ENCODE measurements around the gene KRTAP5-1. TPM values are rescaled to one million over a fixed set of nuclear protein-coding genes. Genes with fewer than 3 reads are reported as not detected.
"Not testable (repeated sequence)": the region's sequence is repeated elsewhere in the genome, so short reads cannot be mapped to it uniquely, and the experiment has no call there.

Gene KRTAP5-1
- total RNA-seq, 2 experiments from 2014 or later = not detected

DNA sequence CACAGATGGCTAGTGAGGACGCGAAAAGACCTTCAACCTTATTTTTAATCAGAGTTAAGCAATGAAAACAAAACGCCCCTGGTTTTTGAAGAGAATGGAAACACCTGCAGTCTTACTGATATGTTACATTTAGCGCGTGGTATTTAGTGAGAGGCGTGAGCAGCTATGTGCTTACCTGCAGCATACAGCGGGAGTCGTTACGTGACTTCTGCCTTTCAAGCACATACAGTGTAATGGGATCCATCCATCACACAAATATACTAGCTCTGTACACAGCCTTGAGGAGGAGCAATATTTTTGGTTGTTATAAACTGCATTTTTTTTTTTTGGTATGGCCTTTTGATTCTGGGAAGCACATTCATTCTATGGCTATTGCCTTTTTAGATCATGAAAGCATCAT, 7.5 kb upstream of the KRTAP5-1 start:
- ChIA-PET CTCF (ENCODE audit: unreplicated experiment) (interaction anchor here (0.5 kb wide), 1 partner anchor 60 kb away, joined by 3 read pairs; no protein-coding TSS in a partner anchor), POLR2A (no interaction called here)
- H3K9me3 ChIP-seq (ENCODE audit: low read length) = no peaks in the 10 kb centered on the region
- no peaks in the 10 kb centered on the region for H3K4me1 ChIP-seq (ENCODE audit: insufficient read depth, low read length, poor library complexity, severe bottlenecking)
- DNase-seq (ENCODE audit: low spot score) = no peak
- no peak overlapping the region for H3K4me2 ChIP-seq (ENCODE audit: low read length)
- H4K20me1 ChIP-seq (ENCODE audit: insufficient read depth, low read length) = no peaks in the 10 kb centered on the region
- H3K79me2 ChIP-seq (ENCODE audit: insufficient read depth, low read depth, low read length) = no peaks in the 10 kb centered on the region
- H2AFZ ChIP-seq (ENCODE audit: low read length) = no peak overlapping the region
- H3K27ac ChIP-seq (ENCODE audit: low read depth, low read length, poor library complexity, severe bottlenecking) = no peak overlapping the region
- BruUV-seq (replicated peaks) = no TSS peak
- no peak overlapping the region for H3K4me3 ChIP-seq (ENCODE audit: low read depth, low read length, poor library complexity, severe bottlenecking)
- no peaks in the 10 kb centered on the region for H3K9me2 ChIP-seq (ENCODE audit: insufficient read depth, low read length)
- TF ChIP-seq, protein P1, sequence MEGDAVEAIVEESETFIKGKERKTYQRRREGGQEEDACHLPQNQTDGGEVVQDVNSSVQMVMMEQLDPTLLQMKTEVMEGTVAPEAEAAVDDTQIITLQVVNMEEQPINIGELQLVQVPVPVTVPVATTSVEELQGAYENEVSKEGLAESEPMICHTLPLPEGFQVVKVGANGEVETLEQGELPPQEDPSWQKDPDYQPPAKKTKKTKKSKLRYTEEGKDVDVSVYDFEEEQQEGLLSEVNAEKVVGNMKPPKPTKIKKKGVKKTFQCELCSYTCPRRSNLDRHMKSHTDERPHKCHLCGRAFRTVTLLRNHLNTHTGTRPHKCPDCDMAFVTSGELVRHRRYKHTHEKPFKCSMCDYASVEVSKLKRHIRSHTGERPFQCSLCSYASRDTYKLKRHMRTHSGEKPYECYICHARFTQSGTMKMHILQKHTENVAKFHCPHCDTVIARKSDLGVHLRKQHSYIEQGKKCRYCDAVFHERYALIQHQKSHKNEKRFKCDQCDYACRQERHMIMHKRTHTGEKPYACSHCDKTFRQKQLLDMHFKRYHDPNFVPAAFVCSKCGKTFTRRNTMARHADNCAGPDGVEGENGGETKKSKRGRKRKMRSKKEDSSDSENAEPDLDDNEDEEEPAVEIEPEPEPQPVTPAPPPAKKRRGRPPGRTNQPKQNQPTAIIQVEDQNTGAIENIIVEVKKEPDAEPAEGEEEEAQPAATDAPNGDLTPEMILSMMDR (conservative IDR thresholded peaks at IDR 0.05; ENCODE audit: low read length) = no peak
- TF ChIP-seq EZH2phosphoT487 (IDR thresholded peaks at IDR 0.05; ENCODE audit: borderline replicate concordance, low read depth, low read length) = no peak
- H3K36me3 ChIP-seq (ENCODE audit: insufficient read depth, low read length) = no peaks in the 10 kb centered on the region
- intact Hi-C loops (cut with micrococcal nuclease; ENCODE audit: unreplicated experiment) = no loop called here

DNA sequence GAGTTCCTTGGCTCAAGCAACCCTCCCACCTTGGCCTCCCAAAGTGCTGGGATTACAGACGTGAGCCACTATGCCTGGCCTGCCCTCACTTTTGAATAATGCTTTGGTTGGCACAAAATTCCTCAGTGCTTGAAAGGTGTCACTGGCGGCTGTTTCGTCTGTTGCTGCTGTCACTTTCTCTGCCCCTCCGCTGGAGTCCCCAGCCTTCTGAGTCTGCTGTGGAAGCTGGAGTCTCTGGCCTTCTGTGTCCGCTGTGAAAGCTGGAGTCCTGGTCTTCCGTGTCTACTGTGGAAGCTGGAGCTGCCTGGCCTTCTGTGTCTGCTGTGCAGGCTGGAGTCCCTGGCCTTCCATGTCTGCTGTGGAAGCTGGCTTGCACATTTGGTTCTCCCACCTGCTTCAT, 4.9 kb upstream of the KRTAP5-1 start:
- Histone ChIP-seq H4K20me1 (ENCODE audit: insufficient read depth, low read length) (no peaks in the 10 kb centered on the region), H3K9me2 (ENCODE audit: insufficient read depth, low read length) (no peaks in the 10 kb centered on the region), H3K4me3 (ENCODE audit: low read depth, low read length, poor library complexity, severe bottlenecking) (no peak overlapping the region), H3K79me2 (ENCODE audit: insufficient read depth, low read depth, low read length) (no peaks in the 10 kb centered on the region), H2AFZ (ENCODE audit: low read length) (no peak overlapping the region), H3K4me2 (ENCODE audit: low read length) (no peak overlapping the region), H3K36me3 (ENCODE audit: insufficient read depth, low read length) (no peaks in the 10 kb centered on the region), H3K27ac (ENCODE audit: low read depth, low read length, poor library complexity, severe bottlenecking) (no peak overlapping the region), H3K9me3 (ENCODE audit: low read length) (no peaks in the 10 kb centered on the region), H3K4me1 (ENCODE audit: insufficient read depth, low read length, poor library complexity, severe bottlenecking) (no peaks in the 10 kb centered on the region)
- no peak for TF ChIP-seq EZH2phosphoT487 (IDR thresholded peaks at IDR 0.05; ENCODE audit: borderline replicate concordance, low read depth, low read length)
- TF ChIP-seq, protein P1 (conservative IDR thresholded peaks at IDR 0.05; ENCODE audit: low read length) = no peak
- no peak for DNase-seq (ENCODE audit: low spot score)
- POLR2A ChIA-PET = no interaction called here
- no TSS peak for BruUV-seq (replicated peaks)
- intact Hi-C loops (cut with micrococcal nuclease; ENCODE audit: unreplicated experiment) = no loop called here
- CTCF ChIA-PET (ENCODE audit: unreplicated experiment) = no interaction called here

DNA sequence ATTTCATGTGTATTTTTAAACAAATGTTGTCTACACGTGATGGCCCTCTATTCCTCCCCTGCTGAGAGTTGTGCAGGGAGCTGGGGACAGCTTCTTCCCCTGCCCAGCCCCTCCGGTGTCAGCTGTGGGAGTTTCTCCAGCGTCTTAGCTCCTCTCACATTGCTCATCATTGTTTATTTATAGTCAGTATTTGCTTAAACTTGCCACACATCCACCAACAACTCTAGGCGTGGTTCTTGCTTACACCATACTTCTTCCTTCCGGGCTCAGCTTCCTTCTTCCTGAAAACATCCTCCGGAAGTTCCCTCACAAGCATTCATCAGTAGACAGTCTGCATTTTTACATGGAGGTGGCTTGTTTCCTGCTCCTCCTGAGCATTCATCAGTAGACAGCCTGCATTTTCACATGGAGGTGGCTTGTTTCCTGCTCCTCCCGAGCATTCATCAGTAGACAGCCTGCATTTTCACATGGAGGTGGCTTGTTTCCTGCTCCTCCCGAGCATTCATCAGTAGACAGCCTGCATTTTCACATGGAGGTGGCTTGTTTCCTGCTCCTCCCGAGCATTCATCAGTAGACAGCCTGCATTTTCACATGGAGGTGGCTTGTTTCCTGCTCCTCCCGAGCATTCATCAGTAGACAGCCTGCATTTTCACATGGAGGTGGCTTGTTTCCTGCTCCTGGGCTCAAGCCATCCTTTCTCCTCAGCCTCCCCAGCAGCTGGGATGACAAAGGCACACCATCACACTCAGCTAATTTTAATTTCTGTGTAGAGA, 4.3 kb upstream of the KRTAP5-1 start:
- H3K36me3 ChIP-seq (ENCODE audit: insufficient read depth, low read length); H3K9me3 ChIP-seq (ENCODE audit: low read length); BruUV-seq (replicated peaks); intact Hi-C loops (cut with micrococcal nuclease; ENCODE audit: unreplicated experiment); H3K9me2 ChIP-seq (ENCODE audit: insufficient read depth, low read length); POLR2A ChIA-PET; DNase-seq (ENCODE audit: low spot score); H3K4me1 ChIP-seq (ENCODE audit: insufficient read depth, low read length, poor library complexity, severe bottlenecking); CTCF ChIA-PET (ENCODE audit: unreplicated experiment); H4K20me1 ChIP-seq (ENCODE audit: insufficient read depth, low read length); H3K4me2 ChIP-seq (ENCODE audit: low read length); H3K27ac ChIP-seq (ENCODE audit: low read depth, low read length, poor library complexity, severe bottlenecking); H3K79me2 ChIP-seq (ENCODE audit: insufficient read depth, low read depth, low read length); H3K4me3 ChIP-seq (ENCODE audit: low read depth, low read length, poor library complexity, severe bottlenecking); H2AFZ ChIP-seq (ENCODE audit: low read length): not testable (repeated sequence)

All from OCI-LY7 (cell line).